Thyroid gland (tissue), 4 donors: ENCODE results near the gene COX6A2. TPM values are rescaled to one million over a fixed set of nuclear protein-coding genes. Genes with fewer than 3 reads are reported as not detected.
"Not testable (repeated sequence)": the region's sequence is repeated elsewhere in the genome, so short reads cannot be mapped to it uniquely, and the experiment has no call there.

Experiments
- DNase-seq, 2 donors: peaks; one replicate each; pipeline ENCODE4 v3.0.0-alpha.2; 2019
- H3K27ac ChIP-seq, 3 donors: fragments of 200-600 bp; sonication (generic); 1 replicate in 2 of 3; 2 replicates in 1 of 3; pipeline ENCODE4 v1.5.1; 2016 to 2019; ENCODE audit warnings: mild to moderate bottlenecking in 1 of 3, moderate library complexity in 1 of 3
- H3K27me3 ChIP-seq: fragments of 200-600 bp; sonication (generic); one replicate; pipeline ENCODE4 v1.5.1; 2019
- H3K36me3 ChIP-seq, 2 donors: fragments of 200-600 bp; sonication (generic); one replicate each; pipeline ENCODE4 v1.5.1; 2016 to 2019
- H3K4me1 ChIP-seq, 2 donors: fragments of 200-600 bp; sonication (generic); one replicate each; pipeline ENCODE4 v1.5.1; 2017 to 2019
- H3K4me3 ChIP-seq, 3 donors: fragments of 200-600 bp; sonication (generic); replicated peaks in 1 of 3; 1 replicate in 2 of 3; 2 replicates in 1 of 3; pipeline ENCODE4 v1.5.1; 2016; ENCODE audit warnings: mild to moderate bottlenecking in 1 of 3
- H3K9me3 ChIP-seq: fragments of 200-600 bp; sonication (generic); one replicate; pipeline ENCODE4 v1.5.1; 2017
- POLR2A ChIP-seq, 2 donors: fragments of 450-650 bp; IDR thresholded peaks; one replicate each; pipeline ENCODE4 v1.6.1; 2017; ENCODE audit warnings: antibody characterized with exemption in 2 of 2, mild to moderate bottlenecking in 2 of 2, moderate library complexity in 1 of 2
- WGBS, 2 donors: methylation state at CpG; one replicate each; pipeline ENCODE4 v1.1.5; 2017; 5-methylcytosine and 5-hydroxymethylcytosine counted together
- intact Hi-C: fragments of 100-400 bp; cut with DNase I; formaldehyde crosslinking; loops from one replicate; pipeline ENCODE4 v1.15.1; 2023
- total RNA-seq, 4 donors: library from RNA; depleted of rRNA; stranded (reverse); fragments of >200 nt; gene quantifications; one replicate each; pipeline ENCODE4 v1.2.3, GENCODE V29; 2016
- TF ChIP-seq, protein P1 (sequence below), 6 experiments: fragments of 200-600 bp in 3 of 6; fragments of 450-650 bp in 3 of 6; sonication (generic) in 3 of 6; IDR thresholded peaks; one replicate each; pipeline ENCODE4 v1.5.1; 2016 to 2019; ENCODE audit warnings: antibody characterized with exemption in 6 of 6, mild to moderate bottlenecking in 2 of 6, inconsistent platforms in 1 of 6, moderate library complexity in 1 of 6

The COX6A2 gene
- total RNA-seq, 4 donors from 2014 or later, result not detected

DNA sequence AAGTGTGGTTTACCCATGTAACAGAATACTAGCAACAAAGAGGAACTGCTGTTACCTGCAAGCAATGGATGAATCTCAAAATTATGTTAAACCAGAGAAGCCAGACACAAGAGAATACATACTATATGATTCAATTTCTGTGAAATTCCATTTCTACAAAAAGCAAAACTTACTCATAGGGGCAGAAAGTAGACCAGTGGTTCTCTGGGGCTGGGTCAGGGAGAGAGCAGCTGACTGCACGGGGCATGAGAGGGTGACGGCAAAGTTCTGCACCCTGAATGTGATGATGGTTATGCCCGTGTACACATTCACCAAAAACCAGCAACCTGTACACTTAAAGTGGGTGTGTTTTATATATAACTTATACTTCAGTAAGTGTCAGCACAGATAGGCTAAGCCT is 11.4 kb upstream of the COX6A2 start:
- no peak for DNase-seq
- H3K27ac ChIP-seq, result no peak overlapping the region
- WGBS, 2 donors, result 88 to 89% methylated on average over 3 of the region's 3 CpGs
- peaks cover 0 to 7% of the 10 kb centered on the region in 2 donors for H3K4me1 ChIP-seq
- TF ChIP-seq, protein P1, sequence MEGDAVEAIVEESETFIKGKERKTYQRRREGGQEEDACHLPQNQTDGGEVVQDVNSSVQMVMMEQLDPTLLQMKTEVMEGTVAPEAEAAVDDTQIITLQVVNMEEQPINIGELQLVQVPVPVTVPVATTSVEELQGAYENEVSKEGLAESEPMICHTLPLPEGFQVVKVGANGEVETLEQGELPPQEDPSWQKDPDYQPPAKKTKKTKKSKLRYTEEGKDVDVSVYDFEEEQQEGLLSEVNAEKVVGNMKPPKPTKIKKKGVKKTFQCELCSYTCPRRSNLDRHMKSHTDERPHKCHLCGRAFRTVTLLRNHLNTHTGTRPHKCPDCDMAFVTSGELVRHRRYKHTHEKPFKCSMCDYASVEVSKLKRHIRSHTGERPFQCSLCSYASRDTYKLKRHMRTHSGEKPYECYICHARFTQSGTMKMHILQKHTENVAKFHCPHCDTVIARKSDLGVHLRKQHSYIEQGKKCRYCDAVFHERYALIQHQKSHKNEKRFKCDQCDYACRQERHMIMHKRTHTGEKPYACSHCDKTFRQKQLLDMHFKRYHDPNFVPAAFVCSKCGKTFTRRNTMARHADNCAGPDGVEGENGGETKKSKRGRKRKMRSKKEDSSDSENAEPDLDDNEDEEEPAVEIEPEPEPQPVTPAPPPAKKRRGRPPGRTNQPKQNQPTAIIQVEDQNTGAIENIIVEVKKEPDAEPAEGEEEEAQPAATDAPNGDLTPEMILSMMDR (IDR thresholded peaks at IDR 0.05), result no peak
- no peak for TF ChIP-seq POLR2A (IDR thresholded peaks at IDR 0.05)
- no peaks in the 10 kb centered on the region for H3K9me3 ChIP-seq
- H3K27me3 ChIP-seq, result no peaks in the 10 kb centered on the region
- no peaks in the 10 kb centered on the region for H3K36me3 ChIP-seq
- intact Hi-C loops, result no loop called here
- H3K4me3 ChIP-seq, result no peak overlapping the region

DNA sequence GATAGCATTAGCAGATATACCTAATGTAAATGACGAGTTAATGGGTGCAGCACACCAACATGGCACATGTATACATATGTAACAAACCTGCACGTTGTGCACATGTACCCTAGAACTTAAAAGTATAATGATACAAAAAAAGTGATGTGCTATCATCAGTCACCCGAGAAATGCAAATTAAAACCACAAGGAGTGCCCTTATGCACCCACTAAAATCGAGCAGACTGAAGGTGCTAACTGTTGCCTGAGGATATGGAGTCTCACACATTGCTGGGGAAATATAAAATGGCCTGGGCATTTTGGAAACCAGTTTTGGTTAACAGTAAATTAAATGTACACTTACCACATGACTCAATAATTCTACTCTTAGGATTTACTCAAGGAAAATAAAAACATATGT is 10.9 kb upstream of the COX6A2 start:
- H3K9me3 ChIP-seq, H3K4me1 ChIP-seq, H3K4me3 ChIP-seq, H3K27me3 ChIP-seq, DNase-seq, H3K36me3 ChIP-seq, H3K27ac ChIP-seq, intact Hi-C loops: not testable (repeated sequence)
- 63 to 64% methylated on average over 4 of the region's 4 CpGs for WGBS, 2 donors

DNA sequence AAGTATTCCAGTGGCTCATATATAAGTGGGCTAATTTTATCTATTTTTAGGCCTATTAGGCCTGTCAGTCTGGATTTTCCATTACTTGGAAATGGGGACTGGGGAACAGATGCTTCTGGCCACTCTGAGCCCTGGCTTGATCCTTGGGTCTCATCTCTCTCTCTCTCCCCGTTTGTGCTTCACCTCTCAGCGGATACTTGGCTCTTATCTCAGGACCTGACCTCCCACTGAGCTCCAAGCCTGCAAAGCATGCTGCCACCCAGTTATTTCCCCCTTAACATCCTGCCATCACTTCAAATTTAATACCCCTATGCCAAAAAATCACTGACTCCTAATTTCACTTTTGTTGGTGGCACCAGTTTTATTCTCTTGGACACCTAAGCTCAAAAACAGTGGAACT is 10.3 kb upstream of the COX6A2 start:
- H3K9me3 ChIP-seq, result no peaks in the 10 kb centered on the region
- H3K4me3 ChIP-seq, result no peak overlapping the region
- H3K27me3 ChIP-seq, result no peaks in the 10 kb centered on the region
- peaks cover 0 to 7% of the 10 kb centered on the region in 2 donors for H3K4me1 ChIP-seq
- no peak for DNase-seq
- intact Hi-C loops, result no loop called here
- 53 to 57% methylated on average over 2 of the region's 2 CpGs for WGBS, 2 donors
- TF ChIP-seq, protein P1 (IDR thresholded peaks at IDR 0.05), result no peak
- no peak for TF ChIP-seq POLR2A (IDR thresholded peaks at IDR 0.05)
- H3K36me3 ChIP-seq, result no peaks in the 10 kb centered on the region
- H3K27ac ChIP-seq, result no peak overlapping the region

DNA sequence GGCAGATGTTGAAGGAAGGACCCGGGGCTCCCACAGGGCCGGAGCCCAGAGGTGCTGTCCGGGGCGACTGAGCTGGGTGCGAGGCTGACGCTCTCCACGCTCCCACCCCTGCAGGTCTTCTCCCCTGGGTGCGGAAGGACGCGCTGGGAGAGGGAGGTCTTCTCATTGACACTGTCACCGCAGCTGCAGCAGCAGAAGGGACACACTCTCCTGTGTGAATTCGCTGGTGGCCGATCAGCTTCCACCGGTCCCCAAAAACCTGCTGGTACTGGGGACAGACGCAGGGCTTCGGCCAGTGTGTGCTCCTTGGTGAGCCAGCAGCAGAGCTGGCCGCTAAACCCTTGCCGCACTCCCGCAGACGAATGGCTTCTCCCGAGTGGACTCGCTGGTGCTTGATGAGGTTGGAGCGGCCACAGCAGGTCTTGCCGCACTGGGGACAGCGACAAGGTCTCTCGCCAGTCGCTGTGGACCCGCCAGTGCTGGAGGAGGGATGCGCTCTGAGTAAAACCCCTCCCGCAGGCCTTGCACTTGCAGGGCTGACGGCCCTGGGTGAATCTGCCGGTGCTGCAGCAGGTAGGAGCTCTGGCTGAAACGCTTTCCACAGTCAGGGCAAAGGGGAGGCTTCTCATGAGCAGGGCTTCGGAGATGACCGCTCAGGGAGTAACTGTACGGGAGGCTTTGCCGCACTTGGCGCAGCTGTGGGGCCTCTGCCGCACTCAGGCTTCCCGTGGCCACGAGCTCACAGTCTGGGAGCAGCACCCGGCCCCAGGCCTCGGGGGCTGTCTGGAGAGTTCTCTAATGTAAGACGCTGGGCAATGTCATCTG is 8.3 kb upstream of the COX6A2 start:
- WGBS, 2 donors, result 90 to 96% methylated on average over 26 to 32 of the region's 44 CpGs
- H3K27ac ChIP-seq, result no peak overlapping the region
- no peak for DNase-seq
- TF ChIP-seq, protein P1 (IDR thresholded peaks at IDR 0.05), result no peak
- H3K4me1 ChIP-seq, result no peaks in the 10 kb centered on the region
- no peaks in the 10 kb centered on the region for H3K36me3 ChIP-seq
- H3K27me3 ChIP-seq, result no peaks in the 10 kb centered on the region
- H3K9me3 ChIP-seq, result no peaks in the 10 kb centered on the region
- intact Hi-C loops, result no loop called here
- H3K4me3 ChIP-seq, result no peak overlapping the region

DNA sequence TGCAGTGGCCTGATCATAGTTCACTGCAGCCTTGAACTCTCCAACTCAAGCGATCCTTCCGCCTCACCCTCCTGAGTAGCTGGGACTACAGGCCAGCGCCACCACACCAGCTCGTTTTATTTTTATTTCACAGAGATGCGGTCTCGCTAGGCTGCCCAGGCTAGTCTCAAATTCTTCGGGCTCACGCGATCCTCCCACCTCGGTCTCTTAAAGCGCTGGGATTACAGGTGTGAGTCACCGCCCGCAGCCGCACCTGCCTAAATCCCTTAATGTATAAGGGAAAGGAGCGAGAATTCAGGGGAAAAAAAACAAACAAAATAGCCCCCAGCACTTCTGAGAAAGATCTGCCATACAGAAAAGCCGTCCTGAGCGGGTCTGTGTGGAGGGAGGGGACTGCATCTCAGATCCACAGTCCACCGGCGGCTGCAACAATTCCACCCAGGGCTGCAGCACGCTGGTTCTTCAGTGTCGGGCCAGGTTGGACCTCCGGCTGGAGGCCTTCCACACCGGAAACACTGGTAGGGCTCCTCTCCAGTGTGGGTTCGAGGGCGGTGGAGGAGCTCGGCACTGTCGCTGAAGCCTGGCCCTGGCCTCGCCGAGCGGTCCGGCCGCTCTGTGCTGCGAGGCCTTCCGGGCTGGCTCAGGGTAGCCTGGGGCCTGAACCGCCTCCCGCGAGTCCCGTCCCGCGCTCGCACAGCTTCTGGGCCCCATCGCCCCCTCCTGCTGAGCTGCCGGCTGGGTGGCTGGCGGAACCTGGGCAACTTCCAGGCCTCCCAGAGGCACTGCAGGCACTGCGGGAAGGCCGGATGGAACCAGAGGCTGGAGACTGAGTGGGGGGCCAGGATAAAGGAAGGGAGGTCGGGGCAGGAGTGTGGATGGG is 7.4 kb upstream of the COX6A2 start:
- no peak overlapping the region for H3K4me3 ChIP-seq
- no peaks in the 10 kb centered on the region for H3K9me3 ChIP-seq
- intact Hi-C loops, result no loop called here
- H3K4me1 ChIP-seq, result no peaks in the 10 kb centered on the region
- no peaks in the 10 kb centered on the region for H3K27me3 ChIP-seq
- H3K27ac ChIP-seq, result no peak overlapping the region
- WGBS, 2 donors, result 94% methylated on average over 38 to 42 of the region's 47 CpGs
- DNase-seq, result no peak
- no peaks in the 10 kb centered on the region for H3K36me3 ChIP-seq
- TF ChIP-seq, protein P1 (IDR thresholded peaks at IDR 0.05), result no peak
- TF ChIP-seq POLR2A (IDR thresholded peaks at IDR 0.05), result no peak
